Mesendoderm (in vitro differentiated cells): ENCODE results near the gene CGB1.

Experiments used
- DNase-seq: peaks from one replicate; pipeline ENCODE4 v3.0.0; 2013
- H2AK5ac ChIP-seq: 2 replicates; pipeline ENCODE4 v1.6.1; 2013; ENCODE audit warnings: low read length, inconsistent platforms
- H2BK120ac ChIP-seq: 2 replicates; pipeline ENCODE4 v1.6.1; 2013; ENCODE audit warnings: low read depth, mild to moderate bottlenecking, low read length, moderate library complexity, mixed read lengths
- H2BK15ac ChIP-seq: replicated peaks from 2 replicates; pipeline ENCODE4 v1.6.1; 2013; ENCODE audit warnings: low read depth, mild to moderate bottlenecking, moderate library complexity
- H2BK5ac ChIP-seq: 2 replicates; pipeline ENCODE4 v1.6.1; 2013; ENCODE audit warnings: low read length, inconsistent platforms
- H3K18ac ChIP-seq: 2 replicates; pipeline ENCODE4 v1.6.1; 2013; ENCODE audit warnings: mild to moderate bottlenecking, low read length, mixed read lengths
- H3K23ac ChIP-seq: one replicate; pipeline ENCODE4 v1.6.1; 2013; ENCODE audit warnings: low read length
- H3K27ac ChIP-seq: 2 replicates; pipeline ENCODE4 v1.5.1; 2013; ENCODE audit warnings: low read depth, mild to moderate bottlenecking, inconsistent platforms, low read length, moderate library complexity
- H3K27me3 ChIP-seq: 2 replicates; pipeline ENCODE4 v1.6.1; 2013; ENCODE audit warnings: low read length, control low read depth, mild to moderate bottlenecking, inconsistent platforms; ENCODE audit not compliant: insufficient read depth, poor library complexity
- H3K36me3 ChIP-seq: 2 replicates; pipeline ENCODE4 v1.6.1; 2013; ENCODE audit warnings: low read length, inconsistent platforms; ENCODE audit not compliant: control insufficient read depth, insufficient read depth
- H3K4ac ChIP-seq: one replicate; pipeline ENCODE4 v1.6.1; 2013; ENCODE audit warnings: low read depth, mild to moderate bottlenecking, low read length, moderate library complexity
- H3K4me1 ChIP-seq: 2 replicates; pipeline ENCODE4 v1.6.1; 2013; ENCODE audit warnings: low read depth, low read length, inconsistent platforms; ENCODE audit not compliant: control insufficient read depth
- H3K4me2 ChIP-seq: 2 replicates; pipeline ENCODE4 v1.6.1; 2013; ENCODE audit warnings: low read length
- H3K4me3 ChIP-seq: 2 replicates; pipeline ENCODE4 v1.5.1; 2013; ENCODE audit warnings: mild to moderate bottlenecking, low read length
- H3K56ac ChIP-seq: one replicate; pipeline ENCODE4 v1.6.1; 2013; ENCODE audit warnings: low read length
- H3K79me1 ChIP-seq: 2 replicates; pipeline ENCODE4 v1.6.1; 2013; ENCODE audit warnings: low read length, inconsistent platforms
- H3K79me2 ChIP-seq: 2 replicates; pipeline ENCODE4 v1.6.1; 2013; ENCODE audit warnings: mild to moderate bottlenecking, low read length; ENCODE audit not compliant: control insufficient read depth, insufficient read depth
- H3K9ac ChIP-seq: 2 replicates; pipeline ENCODE4 v1.6.1; 2013; ENCODE audit warnings: low read length, inconsistent platforms
- H4K5ac ChIP-seq: one replicate; pipeline ENCODE4 v1.6.1; 2013; ENCODE audit warnings: low read length
- H4K8ac ChIP-seq: one replicate; pipeline ENCODE4 v1.6.1; 2013; ENCODE audit warnings: low read depth, mild to moderate bottlenecking, control low read depth, low read length, moderate library complexity
- WGBS: extraction: QIAGEN DNeasy Blood & Tissue Kit; methylation state at CpG from one replicate; pipeline ENCODE4 v1.1.7; 2013; ENCODE audit warnings: low lambda C conversion rate, missing lambda C conversion rate; ENCODE audit not compliant: insufficient coverage; ENCODE audit errors: extremely low coverage; 5-methylcytosine and 5-hydroxymethylcytosine counted together

The CGB1 gene

DNA sequence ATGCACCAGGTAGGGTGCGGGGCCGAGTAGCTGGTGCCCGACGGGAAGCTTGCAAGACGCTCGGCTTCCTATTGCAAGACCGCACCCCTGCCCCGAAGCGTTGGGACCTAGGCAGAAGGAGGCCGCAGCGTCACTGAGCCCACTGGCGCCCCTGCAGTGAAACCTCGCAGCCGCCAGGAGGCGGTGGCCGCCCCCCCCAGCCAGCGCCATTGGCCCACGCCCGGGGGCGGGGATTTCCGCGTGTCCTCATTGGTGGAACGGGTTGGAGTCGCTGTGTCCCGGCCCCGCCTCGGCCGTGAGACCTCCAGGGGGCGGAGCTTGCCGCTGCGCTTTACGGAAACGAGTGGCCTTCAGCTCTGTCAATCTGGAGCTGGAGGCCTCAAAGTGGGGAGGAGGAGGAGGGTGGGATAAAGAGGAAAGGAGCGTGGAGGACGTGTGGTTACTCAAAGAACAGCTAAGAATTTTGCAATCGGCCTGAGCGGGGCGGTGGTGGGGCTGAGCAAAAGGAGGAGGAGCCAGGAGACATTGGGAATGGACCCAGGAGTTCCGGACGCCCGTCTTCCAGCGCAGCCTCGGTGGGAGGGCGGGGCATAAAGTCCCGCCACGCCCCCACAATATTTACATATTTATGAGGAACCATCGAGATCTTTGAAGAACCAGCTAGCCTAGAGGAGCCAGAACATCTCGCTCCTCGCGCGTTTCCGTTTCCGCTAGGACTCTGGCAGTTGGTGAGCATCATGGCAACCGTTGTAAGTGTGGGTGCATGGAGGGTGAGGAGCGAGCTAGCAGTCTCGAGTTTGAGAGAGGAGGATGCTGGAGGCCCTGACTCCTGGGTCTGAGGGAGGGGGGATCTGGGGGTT is 43.3 kb downstream of the CGB1 start, which contains the start of the genes GYS1 and RUVBL2:
Gene GYS1 (minus strand): TSS at position 135 of the 860 bp plus-strand sequence. CDS start 197 bp downstream, outside the sequence.
Gene RUVBL2 (plus strand): TSS at position 713 of the 860 bp plus-strand sequence. CDS start 25 bp downstream, at position 738.
- WGBS, result no CpG with 5 or more reads among the region's 56 CpGs

DNA sequence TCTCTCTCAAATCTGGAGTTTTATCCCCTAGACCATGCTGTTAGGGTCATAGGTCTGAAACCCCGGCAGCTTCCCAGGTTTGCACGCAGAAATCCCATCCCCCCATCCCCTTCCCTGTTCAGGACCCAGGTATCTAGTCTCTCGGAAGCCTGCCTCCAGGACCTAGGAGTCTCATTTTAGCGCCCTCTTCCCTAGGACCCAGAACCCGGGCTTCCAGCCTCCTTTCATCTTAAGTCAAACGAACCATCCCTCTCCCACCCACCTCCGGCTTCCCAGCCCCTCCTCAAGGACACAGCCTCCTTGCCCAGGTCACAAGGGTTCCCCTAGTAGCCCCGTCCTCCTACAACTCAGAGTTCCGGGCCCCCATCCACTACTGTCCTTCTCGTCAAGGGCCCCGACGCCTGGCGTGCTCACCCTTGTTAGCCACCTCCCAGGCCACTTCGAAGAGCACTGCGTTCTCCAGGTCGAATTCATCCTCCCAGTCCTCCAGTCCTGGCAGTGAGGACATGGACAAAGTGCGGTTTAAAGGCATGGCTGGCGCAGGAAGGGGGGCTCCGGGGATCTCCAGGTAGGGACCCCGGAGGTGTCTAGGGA is 44.0 kb downstream of the CGB1 start:
- no peaks in the 10 kb centered on the region for H3K36me3 ChIP-seq
- H3K79me1 ChIP-seq, result peaks cover 22% of the 10 kb centered on the region
- DNase-seq, result no peak
- H3K27me3 ChIP-seq, result no peaks in the 10 kb centered on the region
- H3K18ac ChIP-seq, result peak overlapping the region; percentile 3
- H3K9ac ChIP-seq, result peak overlapping the region; percentile 68
- H2BK5ac ChIP-seq, result no peak overlapping the region
- no peak overlapping the region for H3K4ac ChIP-seq
- H2BK15ac ChIP-seq, result no peak overlapping the region
- peaks cover 22% of the 10 kb centered on the region for H3K79me2 ChIP-seq
- no peaks in the 10 kb centered on the region for H3K4me1 ChIP-seq
- peak overlapping the region; percentile 55 for H3K27ac ChIP-seq
- H2BK120ac ChIP-seq, result no peak overlapping the region
- H3K56ac ChIP-seq, result peak overlapping the region; percentile 65
- H3K23ac ChIP-seq, result no peak overlapping the region
- peak overlapping the region; percentile 7 for H3K4me2 ChIP-seq
- WGBS, result no CpG with 5 or more reads among the region's 20 CpGs
- no peak overlapping the region for H2AK5ac ChIP-seq
- peak overlapping the region; percentile 32 for H3K4me3 ChIP-seq
- H4K8ac ChIP-seq, result no peak overlapping the region
- no peak overlapping the region for H4K5ac ChIP-seq

More for the DNA sequence above, 43.3 kb downstream of the CGB1 start, which contains the start of the genes GYS1 and RUVBL2:
- Histone ChIP-seq H2AK5ac (peak within 1 kb of the TSS; percentile 76), H3K4me2 (peak within 1 kb of the TSS; percentile 78), H3K4ac (peak within 1 kb of the TSS; percentile 60), H4K5ac (no peak within 1 kb of the TSS), H3K27me3 (no peaks in the 10 kb centered on the region), H3K23ac (no peak within 1 kb of the TSS), H4K8ac (no peak within 1 kb of the TSS), H3K18ac (peak within 1 kb of the TSS; percentile 3), H3K56ac (peak within 1 kb of the TSS; percentile 95), H3K79me1 (peaks cover 23% of the 10 kb centered on the region), H3K36me3 (no peaks in the 10 kb centered on the region), H3K79me2 (peaks cover 22% of the 10 kb centered on the region), H2BK5ac (peak within 1 kb of the TSS; percentile 51), H3K4me1 (no peaks in the 10 kb centered on the region), H2BK15ac (no peak within 1 kb of the TSS), H2BK120ac (no peak within 1 kb of the TSS), H3K27ac (peak within 1 kb of the TSS; percentile 86), H3K9ac (peak within 1 kb of the TSS; percentile 89), H3K4me3 (peak within 1 kb of the TSS; percentile 97)
- peak; percentile 100 for DNase-seq

DNA sequence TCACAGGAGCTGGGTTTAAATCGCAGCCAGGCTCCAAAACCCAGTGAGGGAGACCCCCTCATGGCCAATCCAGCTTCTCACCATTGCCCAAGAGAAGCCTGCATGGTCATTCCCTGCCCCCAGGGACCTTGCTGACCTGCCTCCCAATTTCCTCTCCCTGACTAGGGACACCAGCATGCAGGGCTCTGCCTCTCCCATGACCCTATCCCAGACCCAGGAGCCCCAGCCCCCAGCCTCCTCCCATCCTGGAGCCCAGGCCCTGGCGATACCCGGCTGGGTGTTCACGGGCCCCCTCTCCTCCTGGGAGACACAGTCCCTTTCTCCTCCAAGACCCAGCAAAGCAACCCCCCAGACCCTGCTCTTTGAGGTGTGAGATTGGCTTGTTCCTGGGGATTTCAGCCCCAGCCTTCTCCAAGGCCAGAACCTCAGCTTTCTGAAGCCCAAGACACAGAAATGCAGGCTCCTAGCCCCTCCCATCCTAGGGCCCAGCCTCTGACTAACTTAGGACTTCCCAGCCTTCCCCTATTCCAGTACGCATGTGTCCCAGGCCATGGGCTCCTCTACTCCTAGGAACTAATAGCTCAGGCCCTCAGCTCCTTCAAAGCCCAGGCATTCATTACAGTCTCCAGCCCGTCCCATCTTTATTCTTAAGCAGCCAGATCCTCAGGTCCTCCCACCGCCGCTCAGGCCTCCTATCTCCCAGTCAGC is 44.7 kb downstream of the CGB1 start:
- Histone ChIP-seq H2BK5ac (no peak overlapping the region), H2BK15ac (no peak overlapping the region), H3K18ac (peak overlapping the region; percentile 3), H3K56ac (peak overlapping the region; percentile 65), H2AK5ac (no peak overlapping the region), H2BK120ac (no peak overlapping the region), H3K79me1 (peaks cover 19% of the 10 kb centered on the region), H3K27ac (no peak overlapping the region), H4K8ac (no peak overlapping the region), H3K36me3 (no peaks in the 10 kb centered on the region), H3K27me3 (no peaks in the 10 kb centered on the region), H3K4me2 (peak overlapping the region; percentile 7), H3K4me3 (peak overlapping the region; percentile 32), H3K23ac (no peak overlapping the region), H3K79me2 (peaks cover 22% of the 10 kb centered on the region), H3K4ac (no peak overlapping the region), H3K4me1 (no peaks in the 10 kb centered on the region), H3K9ac (peak overlapping the region; percentile 68), H4K5ac (no peak overlapping the region)
- WGBS, result no CpG with 5 or more reads among the region's 8 CpGs
- peak; percentile 86 for DNase-seq

DNA sequence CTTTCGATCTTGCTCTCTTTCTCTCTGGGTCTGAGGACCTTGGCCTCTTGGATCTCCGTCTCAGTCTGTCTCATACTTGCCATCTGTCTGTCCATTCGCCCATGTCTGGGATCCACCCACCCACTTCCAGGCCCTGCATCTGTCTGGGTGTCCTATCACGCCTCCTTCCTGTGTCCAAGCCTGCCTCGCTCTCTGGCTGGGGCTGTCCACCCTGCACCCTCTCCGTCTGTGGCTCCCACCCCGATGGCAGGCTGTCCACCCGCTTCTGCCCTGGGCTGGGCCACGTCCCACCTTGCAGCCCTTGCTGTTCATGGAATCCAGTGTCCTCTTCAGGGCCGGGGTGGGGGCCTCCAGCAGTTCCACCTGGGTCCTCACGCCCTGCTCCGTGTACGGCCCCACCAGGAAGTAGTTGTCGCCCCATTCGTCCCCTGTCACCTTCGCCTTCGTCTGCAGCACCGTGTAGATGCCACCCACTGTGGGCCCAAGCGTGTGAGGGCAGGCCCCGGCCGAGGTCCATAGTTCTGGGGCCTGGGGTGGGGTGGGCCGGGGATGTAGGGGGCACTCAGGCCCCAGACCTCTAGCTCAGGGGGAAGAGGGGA is 45.6 kb downstream of the CGB1 start:
- H2AK5ac ChIP-seq, result no peak overlapping the region
- H3K4me1 ChIP-seq, result no peaks in the 10 kb centered on the region
- H3K23ac ChIP-seq, result no peak overlapping the region
- no peaks in the 10 kb centered on the region for H3K36me3 ChIP-seq
- H3K79me1 ChIP-seq, result peaks cover 18% of the 10 kb centered on the region
- H3K4me3 ChIP-seq, result no peak overlapping the region
- H2BK5ac ChIP-seq, result no peak overlapping the region
- no peak overlapping the region for H4K8ac ChIP-seq
- H3K18ac ChIP-seq, result no peak overlapping the region
- peaks cover 22% of the 10 kb centered on the region for H3K79me2 ChIP-seq
- no peak overlapping the region for H4K5ac ChIP-seq
- H3K56ac ChIP-seq, result no peak overlapping the region
- H3K4me2 ChIP-seq, result no peak overlapping the region
- H3K27ac ChIP-seq, result no peak overlapping the region
- H2BK15ac ChIP-seq, result no peak overlapping the region
- no peaks in the 10 kb centered on the region for H3K27me3 ChIP-seq
- DNase-seq, result no peak
- H3K9ac ChIP-seq, result no peak overlapping the region
- no CpG with 5 or more reads among the region's 22 CpGs for WGBS
- H2BK120ac ChIP-seq, result no peak overlapping the region
- no peak overlapping the region for H3K4ac ChIP-seq

DNA sequence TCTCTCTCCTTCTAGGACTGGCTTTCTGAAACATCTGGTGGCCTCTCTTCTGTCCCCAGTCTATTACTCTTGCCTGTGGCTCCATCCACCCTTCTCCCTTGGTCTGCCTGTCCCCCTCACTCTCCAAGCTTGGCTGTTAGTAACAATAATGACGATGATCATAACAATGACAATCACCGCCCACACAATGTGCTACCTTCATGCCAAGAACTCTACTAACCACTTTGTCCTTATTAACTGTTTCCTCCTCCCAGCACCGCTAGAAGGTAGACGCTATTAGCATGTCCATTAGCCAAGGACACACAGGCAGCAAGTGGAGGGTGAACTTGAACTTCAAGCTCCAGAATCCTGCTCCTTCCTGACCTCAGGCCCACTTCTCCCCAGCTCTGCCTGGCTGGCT is 46.3 kb downstream of the CGB1 start:
- Histone ChIP-seq H2BK15ac (no peak overlapping the region), H4K8ac (no peak overlapping the region), H3K18ac (no peak overlapping the region), H2BK5ac (no peak overlapping the region), H4K5ac (no peak overlapping the region), H2BK120ac (no peak overlapping the region), H3K9ac (no peak overlapping the region), H3K4me1 (no peaks in the 10 kb centered on the region), H3K56ac (no peak overlapping the region), H2AK5ac (no peak overlapping the region), H3K79me1 (peaks cover 18% of the 10 kb centered on the region), H3K23ac (no peak overlapping the region), H3K4me2 (no peak overlapping the region), H3K4ac (no peak overlapping the region), H3K79me2 (peaks cover 19% of the 10 kb centered on the region), H3K27me3 (no peaks in the 10 kb centered on the region), H3K36me3 (peaks cover under 1% of the 10 kb centered on the region), H3K27ac (no peak overlapping the region), H3K4me3 (no peak overlapping the region)
- DNase-seq, result no peak
- WGBS, result no CpG with 5 or more reads among the region's 4 CpGs
